CD14-positive monocyte (primary cell): ENCODE data around the gene DLGAP1. TPM values are rescaled to one million over a fixed set of nuclear protein-coding genes. Genes with fewer than 3 reads are reported as not detected.

ENCODE experiments used
- DNase-seq, 3 donors: peaks; one replicate each; pipeline ENCODE4 v3.0.0-alpha.2; 2011 to 2022
- H2AFZ ChIP-seq: 2 replicates; pipeline ENCODE4 v1.6.0; 2012; ENCODE audit warnings: mild to moderate bottlenecking, low read depth, low read length, inconsistent platforms; ENCODE audit not compliant: insufficient read depth, poor library complexity, severe bottlenecking
- H3K27ac ChIP-seq, 2 donors: 1 replicate in 1 of 2; 2 replicates in 1 of 2; pipeline ENCODE4 v1.5.1; 2012 to 2013; ENCODE audit warnings: low read length in 2 of 2, control low read depth in 1 of 2, inconsistent platforms in 1 of 2, low read depth in 1 of 2, mild to moderate bottlenecking in 1 of 2
- H3K27me3 ChIP-seq, 2 donors: one replicate each; pipeline versions ENCODE4 v1.6.0 to v1.6.1; 2011 to 2013; ENCODE audit warnings: low read length in 2 of 2; ENCODE audit not compliant: control insufficient read depth in 2 of 2, insufficient read depth in 2 of 2
- H3K36me3 ChIP-seq, 2 donors: replicated peaks in 1 of 2; 1 replicate in 1 of 2; 2 replicates in 1 of 2; pipeline versions ENCODE4 v1.5.1 to v1.6.1; 2012 to 2013; ENCODE audit warnings: low read length in 2 of 2, control low read depth in 1 of 2, inconsistent platforms in 1 of 2, mild to moderate bottlenecking in 1 of 2; ENCODE audit not compliant: insufficient read depth in 2 of 2, control insufficient read depth in 1 of 2
- H3K4me1 ChIP-seq, 2 donors: 1 replicate in 1 of 2; 2 replicates in 1 of 2; pipeline versions ENCODE4 v1.5.1 to v1.6.1; 2012 to 2013; ENCODE audit warnings: low read length in 2 of 2, control low read depth in 1 of 2, inconsistent platforms in 1 of 2, mild to moderate bottlenecking in 1 of 2, moderate library complexity in 1 of 2; ENCODE audit not compliant: insufficient read depth in 2 of 2, control insufficient read depth in 1 of 2
- H3K4me2 ChIP-seq: replicated peaks from 2 replicates; pipeline ENCODE3; 2012; ENCODE audit warnings: low read length, moderate library complexity, mild to moderate bottlenecking; ENCODE audit not compliant: poor library complexity, severe bottlenecking; ENCODE audit errors: extremely low read depth
- H3K4me3 ChIP-seq, 3 experiments: fragments of 200-600 bp in 1 of 3; sonication (generic) in 1 of 3; replicated peaks in 1 of 3; 1 replicate in 2 of 3; 2 replicates in 1 of 3; pipeline ENCODE4 v1.5.1; 2011 to 2013; ENCODE audit warnings: low read length in 3 of 3, mild to moderate bottlenecking in 3 of 3, control low read depth in 2 of 3, low read depth in 2 of 3, inconsistent platforms in 1 of 3, moderate library complexity in 1 of 3
- H3K79me2 ChIP-seq: 2 replicates; pipeline ENCODE4 v1.6.0; 2012; ENCODE audit warnings: mild to moderate bottlenecking, control low read depth, inconsistent platforms, low read length, moderate library complexity; ENCODE audit not compliant: insufficient read depth
- H3K9ac ChIP-seq: 2 replicates; pipeline ENCODE4 v1.6.0; 2017; ENCODE audit warnings: low read length, mild to moderate bottlenecking; ENCODE audit not compliant: insufficient read depth, poor library complexity, severe bottlenecking
- H3K9me3 ChIP-seq, 2 donors: replicated peaks in 1 of 2; 1 replicate in 1 of 2; 2 replicates in 1 of 2; pipeline versions ENCODE4 v1.5.1 to v1.6.1; 2012 to 2013; ENCODE audit warnings: low read length in 2 of 2, control low read depth in 1 of 2; ENCODE audit not compliant: control insufficient read depth in 1 of 2, insufficient read depth in 1 of 2
- H4K20me1 ChIP-seq: 2 replicates; pipeline ENCODE4 v1.6.0; 2012; ENCODE audit warnings: mild to moderate bottlenecking, low read length, control low read depth, moderate library complexity; ENCODE audit not compliant: insufficient read depth
- H3K27ac Mint-ChIP-seq, 7 donors: one replicate each; pipeline ENCODE4 v1.8.0; 2020; ENCODE audit warnings: mild to moderate bottlenecking in 7 of 7, mixed read lengths in 7 of 7, moderate library complexity in 6 of 7, inconsistent platforms in 2 of 7
- H3K27me3 Mint-ChIP-seq, 3 donors: one replicate each; pipeline ENCODE4 v1.8.0; 2021 to 2022; ENCODE audit warnings: low read depth in 3 of 3, mild to moderate bottlenecking in 3 of 3, mixed read lengths in 3 of 3, moderate library complexity in 3 of 3, inconsistent platforms in 1 of 3
- H3K36me3 Mint-ChIP-seq, 2 donors: one replicate each; pipeline ENCODE4 v1.8.0; 2020; ENCODE audit warnings: mixed read lengths in 2 of 2, inconsistent platforms in 1 of 2, mild to moderate bottlenecking in 1 of 2
- H3K4me1 Mint-ChIP-seq: one replicate; pipeline ENCODE4 v1.8.0; 2020; ENCODE audit warnings: mild to moderate bottlenecking, mixed read lengths
- H3K4me3 Mint-ChIP-seq, 2 donors: one replicate each; pipeline ENCODE4 v1.8.0; 2020; ENCODE audit warnings: mild to moderate bottlenecking in 2 of 2, mixed read lengths in 2 of 2, moderate library complexity in 1 of 2
- H3K9me3 Mint-ChIP-seq, 7 donors: one replicate each; pipeline ENCODE4 v1.8.0; 2020 to 2022; ENCODE audit warnings: mixed read lengths in 7 of 7, mild to moderate bottlenecking in 6 of 7, moderate library complexity in 6 of 7, inconsistent platforms in 2 of 7
- WGBS: methylation state at CpG from one replicate; pipeline ENCODE4 v1.1.5; 2013; ENCODE audit warnings: missing lambda C conversion rate; ENCODE audit not compliant: insufficient coverage; 5-methylcytosine and 5-hydroxymethylcytosine counted together
- intact Hi-C, 2 donors: fragments of 100-400 bp; cut with micrococcal nuclease; formaldehyde crosslinking; loops; one replicate each; pipeline versions ENCODE4 v1.15.0 to v1.15.1; 2023
- polyA plus RNA-seq, 3 donors: library from polyadenylated mRNA; depleted of rRNA in 1 of 3; unstranded in 2 of 3; stranded (reverse) in 1 of 3; fragments of 300-500 nt in 2 of 3; fragments of >200 nt in 1 of 3; fragmentation: Illumina TruSeq in 2 of 3; gene quantifications; 1 replicate in 2 of 3; 2 replicates in 1 of 3; pipeline ENCODE4 v1.2.3, GENCODE V29; 2012 to 2021
- TF ChIP-seq, protein P1 (sequence below): fragments of 200-600 bp; IDR thresholded peaks from one replicate; pipeline ENCODE4 v1.8.0; 2022; ENCODE audit warnings: antibody characterized with exemption, mild to moderate bottlenecking

DLGAP1 gene
- polyA plus RNA-seq, 3 donors: 0.09 to 0.42 TPM; not detected in 1

GRCh38 chr18:4264347-4264791, 190.7 kb downstream of the DLGAP1 start:
- intact Hi-C loops: no loop called here

GRCh38 chr18:4260107-4260506, 195.0 kb downstream of the DLGAP1 start:
- H3K27ac Mint-ChIP-seq: no peak overlapping the region
- H2AFZ ChIP-seq: no peak overlapping the region
- intact Hi-C loops: no loop called here
- H3K4me1 Mint-ChIP-seq: no peaks in the 10 kb centered on the region
- peaks cover 0 to 3% (median 0%) of the 10 kb centered on the region in 3 donors for H3K27me3 Mint-ChIP-seq
- H3K27ac ChIP-seq: no peak overlapping the region
- no peaks in the 10 kb centered on the region for H3K36me3 ChIP-seq
- DNase-seq: no peak
- no peaks in the 10 kb centered on the region for H3K27me3 ChIP-seq
- 85% methylated on average over 2 of the region's 3 CpGs for WGBS
- H3K4me2 ChIP-seq: no peak overlapping the region
- TF ChIP-seq, protein P1, sequence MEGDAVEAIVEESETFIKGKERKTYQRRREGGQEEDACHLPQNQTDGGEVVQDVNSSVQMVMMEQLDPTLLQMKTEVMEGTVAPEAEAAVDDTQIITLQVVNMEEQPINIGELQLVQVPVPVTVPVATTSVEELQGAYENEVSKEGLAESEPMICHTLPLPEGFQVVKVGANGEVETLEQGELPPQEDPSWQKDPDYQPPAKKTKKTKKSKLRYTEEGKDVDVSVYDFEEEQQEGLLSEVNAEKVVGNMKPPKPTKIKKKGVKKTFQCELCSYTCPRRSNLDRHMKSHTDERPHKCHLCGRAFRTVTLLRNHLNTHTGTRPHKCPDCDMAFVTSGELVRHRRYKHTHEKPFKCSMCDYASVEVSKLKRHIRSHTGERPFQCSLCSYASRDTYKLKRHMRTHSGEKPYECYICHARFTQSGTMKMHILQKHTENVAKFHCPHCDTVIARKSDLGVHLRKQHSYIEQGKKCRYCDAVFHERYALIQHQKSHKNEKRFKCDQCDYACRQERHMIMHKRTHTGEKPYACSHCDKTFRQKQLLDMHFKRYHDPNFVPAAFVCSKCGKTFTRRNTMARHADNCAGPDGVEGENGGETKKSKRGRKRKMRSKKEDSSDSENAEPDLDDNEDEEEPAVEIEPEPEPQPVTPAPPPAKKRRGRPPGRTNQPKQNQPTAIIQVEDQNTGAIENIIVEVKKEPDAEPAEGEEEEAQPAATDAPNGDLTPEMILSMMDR: no peak
- H3K9ac ChIP-seq: no peak overlapping the region
- no peak overlapping the region for H3K4me3 Mint-ChIP-seq
- H3K36me3 Mint-ChIP-seq: no peaks in the 10 kb centered on the region
- H3K4me3 ChIP-seq: no peak overlapping the region
- no peaks in the 10 kb centered on the region for H3K4me1 ChIP-seq
- no peaks in the 10 kb centered on the region for H3K79me2 ChIP-seq
- peaks cover 0 to 9% (median 2%) of the 10 kb centered on the region in 7 donors for H3K9me3 Mint-ChIP-seq
- no peaks in the 10 kb centered on the region for H3K9me3 ChIP-seq
- H4K20me1 ChIP-seq: no peaks in the 10 kb centered on the region

More at GRCh38 chr18:4264347-4264791, 190.7 kb downstream of the DLGAP1 start:
- Histone ChIP-seq H3K79me2 (no peaks in the 10 kb centered on the region), H3K4me2 (no peak overlapping the region), H3K27ac (no peak overlapping the region), H2AFZ (no peak overlapping the region), H3K4me1 (no peaks in the 10 kb centered on the region), H4K20me1 (no peaks in the 10 kb centered on the region), H3K9ac (no peak overlapping the region), H3K36me3 (no peaks in the 10 kb centered on the region), H3K27me3 (no peaks in the 10 kb centered on the region), H3K4me3 (no peak overlapping the region), H3K9me3 (no peaks in the 10 kb centered on the region)
- DNase-seq: no peak
- H3K4me3 Mint-ChIP-seq: no peak overlapping the region
- 89% methylated on average over 3 of the region's 4 CpGs for WGBS
- H3K27me3 Mint-ChIP-seq: peaks cover 0 to 1% (median 0%) of the 10 kb centered on the region in 3 donors
- TF ChIP-seq, protein P1: no peak
- H3K27ac Mint-ChIP-seq: no peak overlapping the region
- no peaks in the 10 kb centered on the region for H3K36me3 Mint-ChIP-seq
- no peaks in the 10 kb centered on the region for H3K4me1 Mint-ChIP-seq
- H3K9me3 Mint-ChIP-seq: peaks cover 0 to 9% (median 0%) of the 10 kb centered on the region in 7 donors
